CD8-positive, alpha-beta memory T cell (primary cell): Measurements from ENCODE around the gene DES. TPM values are rescaled to one million over a fixed set of nuclear protein-coding genes. Genes with fewer than 3 reads are reported as not detected.

Experiments
- CTCF ChIA-PET: fragments of 350-600 bp; sonication (Branson Sonifier 250); formaldehyde crosslinking; loops from one replicate; lab custom pipeline; 2021; ENCODE audit warnings: antibody characterized with exemption; lab: Charles Lee
- POLR2A ChIA-PET: fragments of 350-600 bp; sonication (Branson Sonifier 250); formaldehyde crosslinking; loops from one replicate; lab custom pipeline; 2021; ENCODE audit warnings: antibody characterized with exemption; lab: Charles Lee
- DNase-seq, 5 donors: peaks; one replicate each; pipeline versions ENCODE4 v3.0.0 to v3.0.0-alpha.2; 2020 to 2022; ENCODE audit warnings: mixed read lengths in 1 of 5
- H3K27ac ChIP-seq: one replicate; pipeline ENCODE4 v1.7.0; 2013; ENCODE audit warnings: low read depth, mild to moderate bottlenecking, low read length, moderate library complexity
- H3K27me3 ChIP-seq: 2 replicates; pipeline ENCODE4 v1.7.0; 2013; ENCODE audit warnings: low read length, mild to moderate bottlenecking; ENCODE audit not compliant: insufficient read depth, poor library complexity, severe bottlenecking
- H3K36me3 ChIP-seq: 2 replicates; pipeline ENCODE4 v1.7.0; 2013; ENCODE audit warnings: mild to moderate bottlenecking, low read length, moderate library complexity; ENCODE audit not compliant: insufficient read depth
- H3K4me1 ChIP-seq: 2 replicates; pipeline ENCODE4 v1.7.0; 2013; ENCODE audit warnings: mild to moderate bottlenecking, low read length, moderate library complexity; ENCODE audit not compliant: insufficient read depth
- H3K4me3 ChIP-seq: 2 replicates; pipeline ENCODE4 v1.7.0; 2013; ENCODE audit warnings: mild to moderate bottlenecking, low read length
- H3K9me3 ChIP-seq: 2 replicates; pipeline ENCODE4 v1.7.0; 2013; ENCODE audit warnings: mild to moderate bottlenecking, low read length
- H3K27ac Mint-ChIP-seq, 8 donors: one replicate each; pipeline ENCODE4 v1.8.0; 2020 to 2021; ENCODE audit warnings: mixed read lengths in 8 of 8, mild to moderate bottlenecking in 6 of 8, inconsistent platforms in 3 of 8, moderate library complexity in 3 of 8
- H3K27me3 Mint-ChIP-seq, 2 donors: one replicate each; pipeline ENCODE4 v1.8.0; 2020 to 2021; ENCODE audit warnings: mixed read lengths in 2 of 2, mild to moderate bottlenecking in 1 of 2, moderate library complexity in 1 of 2
- H3K36me3 Mint-ChIP-seq, 3 donors: one replicate each; pipeline ENCODE4 v1.8.0; 2020 to 2021; ENCODE audit warnings: mixed read lengths in 3 of 3, inconsistent platforms in 1 of 3, mild to moderate bottlenecking in 1 of 3
- H3K4me1 Mint-ChIP-seq, 3 donors: one replicate each; pipeline ENCODE4 v1.8.0; 2020 to 2021; ENCODE audit warnings: mixed read lengths in 3 of 3, inconsistent platforms in 1 of 3, mild to moderate bottlenecking in 1 of 3
- H3K4me3 Mint-ChIP-seq, 7 donors: one replicate each; pipeline ENCODE4 v1.8.0; 2020 to 2021; ENCODE audit warnings: mixed read lengths in 7 of 7, mild to moderate bottlenecking in 6 of 7, moderate library complexity in 4 of 7, inconsistent platforms in 2 of 7
- H3K9me3 Mint-ChIP-seq, 5 donors: one replicate each; pipeline ENCODE4 v1.8.0; 2020 to 2022; ENCODE audit warnings: mixed read lengths in 5 of 5, mild to moderate bottlenecking in 3 of 5, moderate library complexity in 2 of 5, inconsistent platforms in 1 of 5
- polyA plus RNA-seq: library from polyadenylated mRNA; unstranded; fragments of 300-500 nt; fragmentation: Illumina TruSeq; gene quantifications from one replicate; pipeline ENCODE4 v1.2.3, GENCODE V29; 2021
- total RNA-seq, 2 experiments: library from RNA; stranded (reverse); gene quantifications; one replicate each; pipeline ENCODE4 v1.2.3, GENCODE V29; 2021

DES gene
- total and polyA plus RNA-seq, 3 experiments from 2014 or later, result not detected

GRCh38 chr2:219449609-219450008 lies 31.4 kb downstream of the DES start:
- ChIA-PET CTCF (interaction anchor here (0.6 to 1.1 kb wide), 3 partner anchors 25 to 80 kb away, joined by 3 read pairs; no protein-coding TSS in a partner anchor), POLR2A (no interaction called here)
- Mint-ChIP-seq H3K9me3 (no peaks in the 10 kb centered on the region), H3K36me3 (peaks cover 0 to 5% (median 0%) of the 10 kb centered on the region in 3 donors), H3K27me3 (peaks cover 22 to 35% of the 10 kb centered on the region in 2 donors), H3K4me3 (peak overlapping the region in 1 of 7 donors; percentile 52), H3K27ac (no peak overlapping the region), H3K4me1 (peaks cover 0 to 7% (median 3%) of the 10 kb centered on the region in 3 donors)
- no peak overlapping the region for H3K4me3 ChIP-seq
- no peaks in the 10 kb centered on the region for H3K9me3 ChIP-seq
- H3K4me1 ChIP-seq, result no peaks in the 10 kb centered on the region
- no peaks in the 10 kb centered on the region for H3K36me3 ChIP-seq
- DNase-seq, result no peak
- no peaks in the 10 kb centered on the region for H3K27me3 ChIP-seq
- no peak overlapping the region for H3K27ac ChIP-seq

GRCh38 chr2:219451661-219452360 lies 33.6 kb downstream of the DES start:
- Histone ChIP-seq H3K4me1 (no peaks in the 10 kb centered on the region), H3K36me3 (no peaks in the 10 kb centered on the region), H3K4me3 (no peak overlapping the region), H3K9me3 (no peaks in the 10 kb centered on the region), H3K27me3 (no peaks in the 10 kb centered on the region), H3K27ac (no peak overlapping the region)
- H3K4me1 Mint-ChIP-seq, result peaks cover 0 to 7% (median 3%) of the 10 kb centered on the region in 3 donors
- ChIA-PET CTCF (interaction anchor here (1.2 kb wide), 1 partner anchor 8 kb away, joined by 3 read pairs; no protein-coding TSS in a partner anchor), POLR2A (no interaction called here)
- no peak overlapping the region for H3K4me3 Mint-ChIP-seq
- H3K9me3 Mint-ChIP-seq, result no peaks in the 10 kb centered on the region
- peak in 1 of 5 donors; percentile 43 for DNase-seq
- peaks cover 0 to 5% (median 0%) of the 10 kb centered on the region in 3 donors for H3K36me3 Mint-ChIP-seq
- no peak overlapping the region for H3K27ac Mint-ChIP-seq
- H3K27me3 Mint-ChIP-seq, result peaks cover 18 to 35% of the 10 kb centered on the region in 2 donors

GRCh38 chr2:219452361-219453317 lies 34.5 kb downstream of the DES start:
- Mint-ChIP-seq H3K9me3 (no peaks in the 10 kb centered on the region), H3K27ac (peak overlapping the region in 1 of 8 donors; percentile 58), H3K27me3 (peaks cover 13 to 35% of the 10 kb centered on the region in 2 donors), H3K36me3 (peaks cover 0 to 5% (median 0%) of the 10 kb centered on the region in 3 donors), H3K4me3 (no peak overlapping the region), H3K4me1 (peaks cover 0 to 7% (median 3%) of the 10 kb centered on the region in 3 donors)
- peak overlapping the region; percentile 7 for H3K27ac ChIP-seq
- H3K36me3 ChIP-seq, result no peaks in the 10 kb centered on the region
- H3K27me3 ChIP-seq, result no peaks in the 10 kb centered on the region
- POLR2A ChIA-PET, result no interaction called here
- DNase-seq, result no peak
- H3K4me1 ChIP-seq, result no peaks in the 10 kb centered on the region
- CTCF ChIA-PET, result interaction anchor here (0.6 to 1.3 kb wide), 2 partner anchors 73 to 78 kb away, joined by 3 read pairs; no protein-coding TSS in a partner anchor
- H3K9me3 ChIP-seq, result no peaks in the 10 kb centered on the region
- H3K4me3 ChIP-seq, result no peak overlapping the region

GRCh38 chr2:219453671-219454590 lies 35.8 kb downstream of the DES start:
- H3K4me1 Mint-ChIP-seq, result peaks cover 0 to 9% (median 3%) of the 10 kb centered on the region in 3 donors
- no peaks in the 10 kb centered on the region for H3K9me3 Mint-ChIP-seq
- Histone ChIP-seq H3K4me3 (no peak overlapping the region), H3K9me3 (no peaks in the 10 kb centered on the region), H3K27ac (peak overlapping the region; percentile 7), H3K4me1 (no peaks in the 10 kb centered on the region), H3K27me3 (no peaks in the 10 kb centered on the region), H3K36me3 (no peaks in the 10 kb centered on the region)
- no peak for DNase-seq
- H3K27ac Mint-ChIP-seq, result no peak overlapping the region
- POLR2A ChIA-PET, result no interaction called here
- H3K36me3 Mint-ChIP-seq, result peaks cover 0 to 5% (median 0%) of the 10 kb centered on the region in 3 donors
- CTCF ChIA-PET, result interaction anchor here (1.3 to 1.5 kb wide), 2 partner anchors 17 to 72 kb away, joined by 3 read pairs; no protein-coding TSS in a partner anchor
- peaks cover 13 to 35% of the 10 kb centered on the region in 2 donors for H3K27me3 Mint-ChIP-seq
- no peak overlapping the region for H3K4me3 Mint-ChIP-seq

- Mint-ChIP-seq H3K4me1 (peaks cover 0 to 2% (median 0%) of the 10 kb centered on the region in 3 donors), H3K9me3 (no peaks in the 10 kb centered on the region), H3K27ac (no peak overlapping the region), H3K27me3 (peaks cover 9 to 24% of the 10 kb centered on the region in 2 donors), H3K36me3 (no peaks in the 10 kb centered on the region), H3K4me3 (no peak overlapping the region)
- no peaks in the 10 kb centered on the region for H3K4me1 ChIP-seq
- ChIA-PET CTCF (interaction anchor here (0.7 to 1.7 kb wide), 5 partner anchors 19 to 74 kb away, joined by 3 to 6 read pairs (median 4); no protein-coding TSS in a partner anchor), POLR2A (no interaction called here)
- H3K36me3 ChIP-seq, result no peaks in the 10 kb centered on the region
- no peak overlapping the region for H3K4me3 ChIP-seq
- H3K27ac ChIP-seq, result no peak overlapping the region
- H3K9me3 ChIP-seq, result no peaks in the 10 kb centered on the region
- no peaks in the 10 kb centered on the region for H3K27me3 ChIP-seq
- no peak for DNase-seq
Observed at GRCh38 chr2:219455581-219455980, 37.4 kb downstream of the DES start.

- Mint-ChIP-seq H3K4me3 (no peak overlapping the region), H3K27me3 (peaks cover 3 to 10% of the 10 kb centered on the region in 2 donors), H3K4me1 (peaks cover 0 to 2% (median 0%) of the 10 kb centered on the region in 3 donors), H3K9me3 (no peaks in the 10 kb centered on the region), H3K27ac (no peak overlapping the region), H3K36me3 (no peaks in the 10 kb centered on the region)
- H3K9me3 ChIP-seq, result no peaks in the 10 kb centered on the region
- H3K4me3 ChIP-seq, result no peak overlapping the region
- DNase-seq, result no peak
- H3K27ac ChIP-seq, result no peak overlapping the region
- no peaks in the 10 kb centered on the region for H3K36me3 ChIP-seq
- H3K27me3 ChIP-seq, result no peaks in the 10 kb centered on the region
- CTCF ChIA-PET, result interaction anchor here (0.8 to 3.8 kb wide), 4 partner anchors 11 to 71 kb away, joined by 3 to 30 read pairs (median 3); partner anchors contain the start of gene DES
- POLR2A ChIA-PET, result no interaction called here
- H3K4me1 ChIP-seq, result no peaks in the 10 kb centered on the region
Observed at GRCh38 chr2:219457784-219458369, 39.7 kb downstream of the DES start.

- DNase-seq, result no peak
- H3K27ac Mint-ChIP-seq, result no peak overlapping the region
Observed at GRCh38 chr2:219458996-219459395, 40.8 kb downstream of the DES start.

More at GRCh38 chr2:219458996-219459395, 40.8 kb downstream of the DES start:
- no peaks in the 10 kb centered on the region for H3K9me3 Mint-ChIP-seq
- Histone ChIP-seq H3K27ac (no peak overlapping the region), H3K27me3 (no peaks in the 10 kb centered on the region), H3K4me1 (no peaks in the 10 kb centered on the region), H3K9me3 (no peaks in the 10 kb centered on the region), H3K4me3 (no peak overlapping the region), H3K36me3 (no peaks in the 10 kb centered on the region)
- peaks cover 0 to 2% (median 0%) of the 10 kb centered on the region in 3 donors for H3K4me1 Mint-ChIP-seq
- peaks cover 0 to 3% of the 10 kb centered on the region in 2 donors for H3K27me3 Mint-ChIP-seq
- no peak overlapping the region for H3K4me3 Mint-ChIP-seq
- no peaks in the 10 kb centered on the region for H3K36me3 Mint-ChIP-seq
- POLR2A ChIA-PET, result no interaction called here
- CTCF ChIA-PET, result interaction anchor here (0.7 to 3.8 kb wide), 2 partner anchors 65 to 70 kb away, joined by 3 to 30 read pairs; no protein-coding TSS in a partner anchor
